ENCODE measurements around the gene UAP1L1. TPM values are rescaled to one million over a fixed set of nuclear protein-coding genes. Genes with fewer than 3 reads are reported as not detected.
"Not testable (repeated sequence)": the region's sequence is repeated elsewhere in the genome, so short reads cannot be mapped to it uniquely, and the experiment has no call there.

UAP1L1 gene
- total RNA-seq, 1 experiment from 2014 or later = 7.6 TPM

DNA sequence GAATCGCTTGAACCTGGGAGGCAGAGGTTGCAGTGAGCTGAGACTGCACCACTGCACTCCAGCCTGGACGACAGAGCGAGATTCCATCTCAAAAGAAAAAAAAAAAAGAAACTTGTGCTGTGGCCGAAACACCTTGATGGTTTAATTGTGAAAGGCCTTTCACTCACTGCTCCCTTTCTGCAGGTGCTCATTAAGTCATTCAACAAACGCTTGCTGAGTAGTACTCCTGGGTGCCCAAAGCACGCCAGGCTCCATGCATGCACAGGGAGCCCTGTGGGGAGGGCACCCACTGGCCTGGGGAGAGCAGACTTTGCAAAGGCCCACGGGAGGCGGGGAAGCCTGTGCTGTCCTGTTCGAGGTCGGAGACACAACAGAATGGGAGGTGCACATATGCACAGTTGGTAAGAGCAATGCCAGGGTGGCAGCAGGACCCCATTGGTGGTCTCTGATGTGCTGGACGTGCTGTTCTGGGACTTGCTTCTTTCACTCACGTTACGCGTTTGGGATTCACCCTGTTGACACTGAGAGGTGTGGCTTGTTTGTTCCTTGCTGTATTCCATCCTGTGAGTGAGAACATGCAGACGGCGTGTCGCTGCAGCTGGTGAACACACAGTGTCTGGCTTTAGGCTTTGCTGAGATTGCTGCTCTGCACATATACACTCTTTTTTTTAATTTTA lies 20.4 kb upstream of the UAP1L1 start:
- DNase-seq (ENCODE audit: low read depth) = no peak

DNA sequence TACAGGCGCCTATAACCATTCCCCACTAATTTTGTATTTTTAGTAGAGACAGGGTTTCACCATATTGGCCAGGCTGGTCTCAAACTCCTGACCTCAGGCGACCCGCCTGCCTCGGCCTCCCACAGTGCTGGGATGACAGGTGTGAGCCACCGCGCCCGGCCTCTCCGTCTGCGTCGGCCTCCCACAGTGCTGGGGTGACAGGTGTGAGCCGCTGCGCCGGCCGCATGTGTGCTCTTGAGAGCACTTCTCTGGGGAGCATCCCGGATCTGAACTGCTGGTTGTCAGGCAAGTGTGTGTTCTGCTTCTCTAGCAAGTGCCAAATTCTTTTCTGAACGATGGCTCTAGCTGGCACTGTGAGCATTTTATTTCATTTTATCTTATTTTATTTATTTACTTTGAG lies 19.8 kb upstream of the UAP1L1 start:
- DNase-seq (ENCODE audit: low read depth) = no peak

DNA sequence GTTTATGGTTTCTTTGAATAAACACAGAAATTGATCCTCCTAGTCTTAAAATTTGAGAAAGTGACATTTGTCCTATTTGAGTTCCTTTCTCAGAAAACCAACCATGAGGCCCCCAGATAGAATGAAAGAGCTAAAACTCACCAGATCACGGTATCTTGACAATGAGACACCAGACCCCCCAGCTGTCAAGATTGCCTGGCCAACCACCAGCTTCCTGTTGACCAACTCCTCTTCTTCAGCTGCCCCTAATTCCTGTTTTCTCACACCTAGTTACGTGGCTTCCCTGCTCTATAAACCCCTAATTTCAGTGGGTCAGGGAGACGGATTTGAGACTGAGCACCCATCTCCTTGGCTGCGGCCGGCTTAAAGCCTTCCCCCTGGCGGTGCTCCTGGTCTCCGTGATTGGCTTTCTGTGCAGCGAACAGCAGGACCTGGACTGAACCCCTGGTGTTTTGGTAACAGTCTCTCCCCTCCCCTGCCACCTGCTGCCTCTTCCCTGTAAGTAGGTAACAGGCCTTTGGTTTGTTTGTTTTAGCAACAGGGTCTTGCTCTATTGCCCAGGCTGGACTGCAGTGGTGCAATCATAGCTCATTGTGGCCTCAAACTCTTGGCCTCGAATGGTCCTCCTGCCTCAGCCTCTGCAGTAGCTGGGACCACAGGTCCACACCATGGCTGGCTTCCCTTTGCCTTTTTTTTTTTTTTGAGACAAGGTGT lies 18.6 kb upstream of the UAP1L1 start:
- DNase-seq (ENCODE audit: low read depth) = no peak

DNA sequence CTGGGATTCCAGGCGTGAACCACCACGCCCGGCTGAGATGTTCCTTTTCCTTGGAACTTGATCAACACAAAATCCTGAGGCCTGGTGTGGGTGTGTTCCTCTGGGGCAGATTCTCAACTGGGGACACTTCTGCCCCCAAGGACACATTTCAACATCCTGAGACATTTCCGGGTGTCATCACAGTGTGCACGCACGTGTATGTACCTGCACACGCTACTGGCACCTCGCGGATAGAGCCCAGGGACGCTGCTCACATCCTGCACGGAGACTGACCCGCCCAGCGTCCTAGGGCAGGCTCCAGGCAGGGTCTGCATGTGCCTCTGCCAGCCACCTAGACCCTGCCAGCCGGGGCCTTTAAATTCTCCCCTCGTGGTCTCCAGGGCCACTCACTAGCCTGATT lies 14.9 kb upstream of the UAP1L1 start:
- DNase-seq (ENCODE audit: low read depth) = no peak

DNA sequence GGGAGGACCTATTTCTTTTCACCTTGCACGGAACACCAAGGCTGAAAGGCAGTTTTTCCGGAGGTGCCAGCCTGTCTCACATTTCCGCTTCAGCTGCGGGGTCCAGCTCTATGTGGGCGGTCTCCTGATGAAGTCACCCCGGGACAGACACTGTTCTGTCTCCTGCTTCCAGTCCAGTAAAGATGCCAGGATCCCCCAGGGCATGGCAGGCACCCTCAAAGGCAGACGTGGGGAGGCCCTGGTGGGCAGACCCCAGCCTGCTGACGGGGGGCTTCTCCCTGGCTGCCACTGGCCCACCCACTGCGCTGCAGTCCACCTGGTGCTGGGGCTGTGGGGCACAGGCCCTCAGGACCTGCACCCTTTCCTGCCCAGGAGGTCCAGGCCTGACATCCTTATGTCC lies 14.5 kb upstream of the UAP1L1 start:
- not testable (repeated sequence) for DNase-seq (ENCODE audit: low read depth)

DNA sequence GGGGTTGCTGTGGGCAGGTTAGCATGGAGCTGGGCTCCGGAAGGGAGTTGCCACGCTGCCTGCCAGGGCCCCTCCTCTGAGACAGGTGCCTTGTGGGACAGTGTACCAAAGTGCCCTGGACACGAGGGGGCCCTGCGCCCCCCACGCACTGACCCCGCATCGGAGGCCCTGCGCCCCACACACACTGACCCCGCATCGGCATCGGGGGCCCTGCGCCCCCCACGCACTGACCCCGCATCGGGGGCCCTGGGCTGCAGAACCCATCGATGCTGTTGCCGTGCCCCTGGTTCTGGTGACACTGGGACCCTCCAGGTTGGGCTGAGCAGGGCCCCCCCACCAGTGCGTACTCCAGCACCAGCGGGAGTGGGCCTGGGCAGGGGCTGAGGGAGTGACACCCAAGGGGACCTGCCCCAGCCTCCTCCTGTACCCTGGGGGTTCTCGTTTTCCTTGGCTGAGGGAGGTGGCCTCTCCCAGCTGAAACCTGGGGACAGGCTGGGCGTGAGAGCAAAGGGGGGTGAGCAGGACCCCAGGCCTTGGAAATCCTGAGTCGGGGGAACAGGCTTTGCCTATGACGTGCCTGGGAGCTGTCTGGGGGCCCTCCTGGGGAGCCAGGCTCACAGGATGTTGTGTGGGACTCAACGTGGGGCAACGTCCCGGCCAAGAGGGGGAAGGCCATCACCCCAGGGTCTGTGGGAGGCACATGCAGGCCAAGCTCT lies 13.8 kb upstream of the UAP1L1 start:
- DNase-seq (ENCODE audit: low read depth) = no peak

DNA sequence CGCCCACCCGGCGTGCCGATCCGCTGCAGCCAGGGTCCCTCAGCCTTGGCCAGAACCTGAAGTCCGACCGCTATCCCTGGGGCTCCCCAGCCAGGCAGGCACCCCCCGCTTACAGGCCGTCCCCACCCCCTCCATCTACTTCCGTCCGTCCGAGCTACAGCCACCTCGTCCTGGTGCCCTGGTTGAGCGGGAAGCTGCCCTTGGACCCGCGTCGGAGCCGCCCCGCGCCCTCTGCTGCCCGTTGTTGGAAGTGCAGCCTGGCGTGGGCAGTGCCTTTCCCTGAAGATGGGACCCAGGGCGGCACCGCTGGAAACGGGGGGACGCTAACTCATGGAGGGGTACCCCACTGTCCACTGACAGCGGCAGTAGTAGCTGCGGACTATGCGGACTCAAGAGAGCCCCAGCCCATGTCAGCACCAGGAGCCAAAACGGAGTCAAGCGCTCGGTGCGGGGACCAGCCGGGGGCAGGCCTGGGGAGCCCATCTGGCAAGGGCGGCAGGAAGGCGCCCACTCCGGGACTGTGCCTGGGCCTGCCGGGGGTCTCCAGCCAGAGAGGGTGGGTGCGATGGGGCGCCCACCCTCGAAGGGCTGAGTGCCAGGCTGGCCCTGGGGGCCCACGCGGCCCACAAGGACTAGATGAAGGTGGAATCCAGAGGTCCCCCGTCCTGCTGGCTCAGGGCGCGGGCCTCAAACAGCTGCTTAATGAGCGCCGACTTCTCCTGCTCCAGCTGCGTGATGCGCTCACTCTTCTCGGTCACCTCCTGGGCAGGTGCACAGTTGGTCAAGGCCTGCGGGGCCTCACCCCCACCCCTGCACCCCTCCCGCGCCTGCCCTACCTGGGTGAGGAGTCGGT lies 13.1 kb upstream of the UAP1L1 start:
- DNase-seq (ENCODE audit: low read depth) = no peak

DNA sequence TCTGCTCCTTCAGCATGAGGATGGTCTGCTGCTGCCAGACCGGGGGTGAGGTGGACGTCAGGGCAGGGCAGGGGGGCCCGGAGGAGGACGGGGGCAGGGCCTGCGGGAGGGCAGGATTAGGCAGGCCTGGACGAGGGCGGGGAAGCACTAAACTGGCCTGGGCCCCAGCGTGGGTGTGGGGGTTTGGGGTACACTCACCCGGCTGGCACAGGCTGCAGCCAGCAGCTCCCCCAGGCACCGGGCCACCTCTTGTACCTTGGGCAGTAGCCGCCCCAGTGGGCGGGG lies 12.5 kb upstream of the UAP1L1 start:
- no peak for DNase-seq (ENCODE audit: low read depth)

DNA sequence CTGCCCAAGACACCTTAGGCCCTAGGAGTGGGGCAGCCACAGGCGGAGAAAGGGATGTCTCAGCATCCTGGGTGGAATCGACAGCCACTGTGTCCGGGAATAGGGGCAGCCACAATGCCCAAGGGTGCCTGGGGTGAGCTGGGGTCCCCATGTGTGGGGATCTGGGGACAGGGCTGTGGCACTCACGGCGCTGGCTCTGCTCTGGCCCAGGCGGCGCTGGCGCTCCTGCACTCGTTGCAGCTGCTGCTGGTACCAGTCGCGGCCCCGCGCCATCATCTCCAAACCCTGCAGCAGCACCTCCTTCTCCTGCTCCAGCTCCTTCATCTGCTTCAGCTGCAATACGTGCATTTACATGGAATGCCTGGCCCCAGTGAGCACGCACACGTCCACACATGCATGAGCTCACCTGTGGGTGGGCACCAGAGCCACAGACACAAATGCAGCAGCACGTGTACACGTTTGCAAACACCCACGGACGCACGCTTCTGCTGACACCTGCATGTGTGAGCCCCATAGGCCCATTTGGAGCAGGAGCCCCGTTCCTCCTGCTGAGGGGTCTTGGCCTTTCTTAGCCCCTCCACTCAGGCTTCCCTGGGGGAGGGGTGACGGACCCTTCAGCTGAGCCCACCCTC lies 11.9 kb upstream of the UAP1L1 start:
- no peak for DNase-seq (ENCODE audit: low read depth)

DNA sequence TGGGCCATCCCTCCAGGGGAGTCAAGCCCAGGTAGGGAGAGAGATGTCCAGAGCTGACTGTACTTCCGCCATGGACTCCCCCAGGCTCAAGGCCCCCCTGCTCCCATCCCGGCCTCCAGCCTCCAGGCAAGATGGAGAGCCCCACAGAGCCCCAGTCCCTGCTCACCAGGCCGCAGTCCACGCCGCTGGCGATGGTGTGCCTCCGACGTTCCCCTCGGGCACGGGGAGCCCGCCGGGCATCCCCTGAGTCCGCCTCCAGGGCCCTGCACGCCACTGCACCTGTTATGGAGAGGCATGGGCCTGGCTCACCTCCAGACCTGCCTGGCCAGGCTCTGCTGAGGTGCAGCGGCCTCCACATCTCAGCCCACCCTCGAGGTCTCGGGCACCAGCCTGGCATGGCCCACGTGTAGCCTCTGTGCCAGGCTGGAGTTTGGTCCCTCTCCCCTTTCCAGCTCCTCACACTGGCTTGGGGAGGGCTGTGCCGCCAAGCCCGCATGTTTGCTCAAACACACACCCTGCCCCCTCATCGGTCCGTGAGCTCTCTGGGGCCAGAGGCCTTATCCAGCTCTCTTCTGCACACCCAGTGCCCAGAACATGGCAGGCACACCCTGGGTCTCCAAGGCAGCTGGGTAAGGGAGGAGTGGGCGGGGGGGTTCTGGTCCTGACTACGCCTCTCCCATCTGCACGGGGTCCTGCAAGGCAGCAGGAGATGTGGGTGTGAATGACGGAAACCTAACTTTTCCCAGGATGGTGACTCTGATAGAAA lies 11.0 kb upstream of the UAP1L1 start:
- DNase-seq (ENCODE audit: low read depth) = no peak

DNA sequence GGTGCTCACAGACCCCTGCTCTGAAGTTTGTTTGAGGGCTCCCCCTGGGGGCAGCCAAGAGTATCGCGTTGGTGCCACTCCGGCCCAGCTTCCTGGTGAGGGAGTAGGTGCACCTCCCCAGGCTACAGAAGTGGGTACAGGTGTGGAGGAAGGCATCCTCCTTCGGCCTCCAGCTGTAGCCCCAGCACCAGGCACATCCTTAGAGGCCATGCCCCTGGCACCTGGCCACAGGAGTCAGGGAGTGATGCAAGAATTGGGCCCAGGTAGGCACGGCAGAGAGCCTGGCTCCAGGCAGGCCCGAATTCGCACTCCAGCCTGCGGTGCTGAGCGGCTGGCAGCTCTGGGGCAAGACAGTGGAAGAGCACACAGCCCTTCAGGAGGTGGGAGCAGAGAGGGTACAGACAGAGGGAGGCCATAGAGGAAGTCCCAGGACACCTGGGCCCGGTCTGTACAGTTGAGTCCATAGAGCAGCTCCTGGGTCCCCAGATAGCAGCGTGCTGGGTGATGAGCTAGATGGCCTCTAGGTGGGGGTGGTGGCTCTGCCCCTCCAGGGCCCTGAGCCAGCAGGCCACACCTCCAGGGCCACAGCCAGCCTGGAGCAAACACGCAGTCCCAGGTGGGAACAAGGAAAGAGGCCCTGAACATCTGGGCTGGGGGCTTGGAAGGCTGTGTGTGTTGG lies 9.3 kb upstream of the UAP1L1 start:
- DNase-seq (ENCODE audit: low read depth) = peak; percentile 60

DNA sequence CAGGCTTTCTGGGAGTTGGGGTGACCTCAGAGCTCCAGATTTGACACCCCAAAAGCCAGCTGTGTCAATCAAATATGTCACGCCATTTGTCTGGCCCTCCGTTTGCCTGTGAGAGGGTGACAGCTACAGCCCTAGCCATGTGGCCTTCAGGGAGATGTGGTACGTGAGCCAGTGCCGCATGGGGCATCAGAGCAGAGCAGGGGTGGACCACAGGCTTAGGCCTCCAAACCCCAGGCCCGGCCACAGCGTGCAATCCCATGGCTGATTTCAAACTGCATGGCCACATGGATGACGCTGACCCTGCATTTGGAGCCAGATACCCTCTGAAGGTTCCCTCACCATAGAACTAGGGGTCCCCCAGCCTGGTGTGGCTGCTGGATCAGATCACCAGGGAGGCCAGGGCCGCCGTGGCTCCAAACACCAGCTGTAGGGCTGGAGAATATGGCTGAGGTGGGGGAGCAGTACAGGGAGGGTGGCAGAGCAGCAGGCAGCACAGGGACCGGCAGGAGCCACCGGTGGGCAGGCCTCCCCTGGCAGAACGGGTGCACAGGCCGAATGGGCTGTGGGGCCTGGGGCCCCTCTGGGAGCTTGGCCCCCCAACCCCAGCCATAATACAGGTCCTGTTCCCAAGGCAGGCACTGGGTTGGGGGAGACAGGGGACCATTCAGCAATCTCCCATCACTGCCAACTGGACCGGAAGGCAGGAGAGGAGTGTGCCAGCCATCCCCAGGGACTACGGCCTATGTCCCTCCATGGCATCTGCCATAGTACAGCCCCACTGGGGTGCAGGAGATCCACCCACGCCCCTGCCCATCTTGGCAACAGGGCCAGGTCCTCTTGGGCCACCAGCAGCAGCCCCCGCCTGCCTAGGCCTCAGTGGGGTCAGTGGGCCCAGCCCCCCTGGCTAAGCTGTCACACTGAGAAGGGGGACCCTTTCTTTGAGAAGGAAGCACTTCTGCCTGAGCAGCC lies 8.5 kb upstream of the UAP1L1 start:
- no peak for DNase-seq (ENCODE audit: low read depth)

DNA sequence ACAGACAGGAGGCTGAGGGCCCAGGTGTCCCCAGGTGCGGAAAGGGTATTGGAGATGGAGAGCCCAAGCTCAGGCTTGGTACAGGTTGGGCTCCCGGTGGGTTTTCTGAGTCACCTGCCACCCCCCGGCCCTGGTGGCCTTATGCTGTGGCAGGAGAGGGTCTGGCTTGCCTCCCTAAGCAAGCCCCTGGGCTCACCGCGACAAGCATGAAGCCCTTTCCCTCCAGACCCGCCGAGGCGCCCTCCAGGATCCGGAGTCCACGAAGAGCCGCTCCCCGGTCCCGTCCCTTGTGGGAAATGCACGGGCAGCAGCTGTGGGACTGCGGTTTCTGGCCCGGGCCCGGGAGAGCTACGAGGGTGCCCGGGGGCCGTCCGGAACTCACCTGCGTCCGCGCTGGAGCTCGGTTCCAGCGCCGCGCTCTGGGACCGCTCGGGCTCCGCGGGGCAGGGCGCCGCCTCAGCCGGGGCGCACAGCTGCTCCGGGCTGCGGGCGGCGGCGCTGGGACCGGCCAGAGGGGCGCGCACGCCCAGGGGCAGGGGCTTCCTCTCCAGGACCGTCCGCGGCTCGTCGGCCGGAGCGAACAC lies 7.7 kb upstream of the UAP1L1 start:
- DNase-seq (ENCODE audit: low read depth) = no peak

DNA sequence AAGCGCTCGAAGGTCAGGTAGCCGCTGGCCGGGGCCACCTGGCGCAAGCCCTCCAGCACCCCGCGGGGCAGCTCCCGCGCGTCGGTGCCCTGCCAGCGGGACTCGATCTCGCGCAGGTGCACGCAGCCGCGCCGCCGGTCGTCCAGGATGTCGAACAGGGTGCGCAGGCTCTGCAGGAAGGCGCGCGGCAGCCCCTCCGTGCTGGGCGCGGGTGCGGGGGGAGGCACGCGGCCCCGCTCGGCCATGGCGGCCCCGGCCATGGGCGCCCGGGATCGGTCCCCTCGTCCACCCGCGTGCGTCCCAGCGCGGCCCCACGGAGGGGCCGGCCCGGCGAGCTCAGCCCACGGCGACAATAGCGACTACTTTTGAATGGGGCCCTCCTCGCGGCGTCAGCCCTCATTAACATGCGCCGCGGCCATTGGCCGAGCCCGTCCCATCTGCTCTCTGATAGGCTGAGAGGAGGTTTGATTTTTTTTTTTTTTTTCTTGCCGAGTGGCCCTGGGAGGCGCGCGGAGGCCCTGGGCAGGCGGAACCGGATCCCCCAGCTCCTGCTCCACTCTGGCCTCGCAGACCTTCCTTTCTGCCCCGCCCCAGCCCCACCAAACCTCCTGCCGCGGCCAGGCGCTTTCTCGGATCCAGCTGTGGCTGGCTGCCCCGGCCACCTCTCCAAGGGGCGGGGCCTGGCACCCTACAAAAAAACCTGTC lies 7.0 kb upstream of the UAP1L1 start, which contains the start of gene SAPCD2:
Gene SAPCD2 (minus strand): TSS at position 357 of the 705 bp plus-strand sequence. CDS start 97 bp downstream, at position 260.
- DNase-seq (ENCODE audit: low read depth) = peak; percentile 90

DNA sequence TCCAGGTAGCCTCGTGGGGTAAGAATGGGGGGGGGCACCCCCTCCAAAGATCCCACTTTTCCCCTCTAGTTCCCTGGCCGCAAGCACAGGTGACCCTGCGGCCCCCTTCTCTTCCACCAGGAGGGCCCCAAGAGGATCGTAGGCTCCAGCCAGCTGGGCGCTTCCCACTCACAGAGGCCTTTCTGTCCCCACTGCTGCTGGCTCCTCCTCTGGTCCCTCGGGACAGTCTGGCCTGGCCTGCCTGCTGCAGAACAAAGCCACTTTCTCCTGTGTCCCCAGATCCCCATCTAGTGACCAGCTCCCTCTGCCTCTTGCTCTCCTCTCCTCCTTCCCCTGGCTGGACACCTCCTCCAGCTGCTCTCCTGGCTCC lies 6.4 kb upstream of the UAP1L1 start:
- DNase-seq (ENCODE audit: low read depth) = peak; percentile 53

DNA sequence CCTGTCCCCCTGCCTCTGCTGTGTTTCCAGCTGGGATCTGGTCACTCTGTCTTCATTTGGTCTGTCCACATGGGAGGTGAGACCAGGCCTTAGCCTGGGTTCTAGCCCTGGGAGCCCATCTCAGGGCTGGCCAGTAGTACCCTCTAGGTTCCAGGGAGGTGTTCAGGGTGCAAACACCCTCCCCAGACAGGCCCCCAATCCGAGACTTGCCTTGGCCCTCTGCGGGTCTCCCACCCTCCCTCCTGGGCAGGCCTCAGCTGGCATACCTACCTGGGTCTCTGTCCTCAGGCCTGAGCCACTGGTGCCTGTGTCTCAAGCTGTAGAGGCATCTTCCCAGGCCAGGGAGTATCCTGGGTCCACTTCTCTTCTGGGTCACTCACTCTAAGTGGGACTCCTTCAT lies 6.0 kb upstream of the UAP1L1 start:
- DNase-seq (ENCODE audit: low read depth) = no peak

DNA sequence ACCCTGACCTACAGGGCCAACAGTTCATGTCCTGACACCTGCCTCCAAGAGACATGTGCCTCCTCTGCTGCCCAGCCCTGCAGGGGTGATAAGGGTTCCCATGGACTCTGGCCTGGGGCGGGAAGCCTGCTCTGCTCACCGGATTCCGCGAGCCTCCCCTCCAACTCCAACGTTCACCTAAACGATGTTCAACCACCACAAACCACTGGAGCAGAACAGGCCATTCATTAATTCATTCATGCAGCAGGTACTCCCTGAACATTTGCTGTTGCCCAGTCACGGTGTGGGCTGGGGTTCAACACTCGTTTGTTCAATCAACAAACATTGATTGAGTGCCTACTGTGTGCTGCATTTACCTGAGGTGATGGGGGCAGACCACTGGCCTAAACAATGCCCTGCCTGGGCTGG lies 3.3 kb upstream of the UAP1L1 start:
- DNase-seq (ENCODE audit: low read depth) = no peak

DNA sequence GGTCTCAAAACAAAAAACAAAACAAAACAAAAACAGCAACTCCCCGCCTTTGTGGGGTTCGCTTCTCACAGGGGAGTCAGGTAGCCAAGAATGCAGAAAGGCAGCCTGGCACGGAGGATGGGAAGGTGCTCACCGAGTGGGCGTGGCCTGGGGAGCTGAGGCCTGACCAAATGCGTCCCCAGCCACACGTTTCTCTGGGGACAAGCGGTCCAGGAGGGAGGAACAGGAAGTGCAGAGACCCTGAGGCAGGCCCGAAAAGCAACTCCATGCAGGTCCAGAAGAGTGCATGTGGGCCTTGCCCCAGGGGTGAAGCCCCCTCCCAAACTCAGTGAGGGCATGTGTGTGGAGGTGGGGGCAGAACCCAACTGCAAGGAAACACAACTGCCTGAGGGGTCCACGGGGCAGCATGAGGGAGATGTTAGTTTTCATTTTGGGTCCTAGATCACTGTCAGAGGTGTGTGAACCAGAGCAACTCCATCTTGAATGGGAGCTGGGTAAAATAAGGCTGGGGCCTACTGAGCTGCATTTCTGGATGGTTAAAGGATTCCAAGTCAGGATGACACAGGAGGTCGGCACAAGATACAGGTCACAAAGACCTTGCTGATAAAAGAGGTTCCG lies 2.6 kb upstream of the UAP1L1 start:
- no peak for DNase-seq (ENCODE audit: low read depth)

Measured in RPMI7951 (cell line).